G401.6 (cell line): Measurements from ENCODE around the gene PHEX.

Experiments
- FAIRE-seq: peaks from 2 replicates; lab custom pipeline; 2012; peaks lifted over from hg19 to GRCh38; lab: Jason Lieb, UNC

Gene PHEX

DNA sequence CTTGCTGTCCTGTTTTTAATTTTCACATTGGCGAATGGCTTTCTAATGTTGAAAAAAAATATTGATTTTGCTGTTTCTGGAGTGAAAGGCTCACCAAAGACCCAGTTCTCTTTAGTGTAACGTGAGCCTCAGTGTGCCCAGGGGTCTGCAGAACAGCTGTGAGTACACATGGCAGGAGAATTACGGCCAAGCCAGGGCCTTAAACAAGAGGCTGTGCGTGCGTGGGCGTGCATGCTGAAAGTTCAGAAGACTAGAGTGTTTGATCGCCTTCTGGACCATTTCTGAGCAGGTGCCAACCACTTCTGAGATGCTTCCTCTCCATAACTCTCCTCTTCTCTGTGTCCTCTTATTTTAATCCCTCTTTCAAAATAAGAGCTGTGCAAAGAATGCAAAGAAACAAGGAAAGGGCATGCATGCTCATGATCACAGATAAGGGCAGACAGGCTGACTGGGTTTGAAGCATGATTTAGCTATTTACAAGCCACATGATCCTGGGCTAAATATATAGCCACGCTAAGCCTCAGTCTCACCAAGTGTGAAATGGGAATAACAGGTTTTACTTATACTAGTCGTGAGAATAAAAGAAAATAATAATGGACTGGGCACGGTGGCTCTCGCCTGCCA, 9.9 kb downstream of the PHEX start:
- no peak for FAIRE-seq

GRCh38 chrX:22043872-22044271, 11.7 kb downstream of the PHEX start:
- no peak for FAIRE-seq

DNA sequence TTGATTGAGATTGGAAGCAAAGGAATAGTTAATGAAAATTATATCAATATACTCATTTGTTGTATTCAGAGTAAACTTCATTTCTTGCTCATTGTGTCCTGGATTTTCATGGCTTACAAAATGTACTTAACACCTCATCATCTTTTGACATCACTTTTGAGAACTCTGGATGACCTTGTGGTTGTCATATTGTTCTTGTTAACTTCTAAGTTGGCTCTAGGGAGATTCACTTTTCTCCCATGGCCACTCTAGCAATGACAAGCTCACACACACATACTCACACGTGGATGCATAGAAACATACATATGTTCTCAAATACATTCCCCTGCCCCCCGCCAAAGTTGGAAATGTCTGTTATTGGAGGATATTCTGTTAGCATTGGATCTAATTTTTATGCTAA, 15.3 kb downstream of the PHEX start:
- no peak for FAIRE-seq

DNA sequence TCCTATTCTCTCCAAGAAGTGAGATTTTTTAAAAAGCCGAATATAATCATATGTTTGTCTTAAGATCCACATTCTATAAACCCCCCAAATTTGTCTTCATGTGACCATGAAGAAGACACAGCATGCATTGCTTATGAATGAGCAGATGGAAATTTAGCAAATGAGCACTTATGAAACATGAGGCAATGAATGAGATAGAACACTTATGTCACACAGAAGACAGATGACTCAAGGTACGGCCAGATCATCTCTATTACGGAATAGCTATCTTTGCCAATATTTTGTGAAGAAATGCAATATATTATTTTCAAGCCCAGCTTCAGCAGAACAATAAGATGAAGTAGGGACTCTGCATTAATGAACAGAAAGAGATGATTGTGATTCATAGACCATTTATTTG, 21.4 kb downstream of the PHEX start:
- FAIRE-seq = no peak

DNA sequence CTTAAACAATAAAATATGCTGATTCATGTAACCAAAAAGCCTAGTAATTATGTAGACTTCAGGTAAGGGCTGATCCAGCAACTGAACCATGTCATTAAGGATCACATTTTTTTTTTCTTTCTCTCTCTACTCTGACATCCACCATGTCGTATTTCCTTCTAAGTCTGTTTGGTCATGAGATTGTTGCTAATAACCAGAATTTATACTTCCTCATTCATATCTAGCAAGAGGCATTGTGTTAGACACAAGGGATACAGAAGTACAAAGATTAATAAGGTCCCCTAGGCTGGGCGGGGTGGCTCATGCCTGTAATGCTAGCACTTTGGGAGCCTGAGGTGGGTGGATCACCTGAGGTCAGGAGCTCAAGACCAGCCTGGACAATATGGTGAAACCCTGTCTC, 24.1 kb downstream of the PHEX start:
- FAIRE-seq = no peak

GRCh38 chrX:22057667-22058066, 25.5 kb downstream of the PHEX start:
- no peak for FAIRE-seq

DNA sequence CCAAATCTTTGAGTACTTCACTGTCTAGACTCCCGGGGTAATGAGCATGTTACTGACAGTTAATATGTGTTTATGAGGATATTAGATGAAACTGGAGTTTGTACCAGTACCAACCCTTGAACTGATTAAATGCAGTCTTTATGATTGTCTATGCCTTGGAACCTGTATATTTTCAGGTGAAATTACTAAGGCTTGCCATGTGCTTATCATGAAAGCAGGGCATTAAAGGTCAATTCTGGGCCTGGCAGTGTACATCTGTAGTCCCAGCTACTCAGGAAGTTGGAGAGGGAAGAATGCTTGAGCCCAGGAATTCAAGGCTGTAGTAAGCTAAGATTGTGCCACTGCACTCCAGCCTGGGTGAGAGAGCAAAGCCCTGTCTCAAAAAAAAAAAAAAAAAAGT, 27.6 kb downstream of the PHEX start:
- no peak for FAIRE-seq

GRCh38 chrX:22060415-22061280, 28.5 kb downstream of the PHEX start:
- no peak for FAIRE-seq

DNA sequence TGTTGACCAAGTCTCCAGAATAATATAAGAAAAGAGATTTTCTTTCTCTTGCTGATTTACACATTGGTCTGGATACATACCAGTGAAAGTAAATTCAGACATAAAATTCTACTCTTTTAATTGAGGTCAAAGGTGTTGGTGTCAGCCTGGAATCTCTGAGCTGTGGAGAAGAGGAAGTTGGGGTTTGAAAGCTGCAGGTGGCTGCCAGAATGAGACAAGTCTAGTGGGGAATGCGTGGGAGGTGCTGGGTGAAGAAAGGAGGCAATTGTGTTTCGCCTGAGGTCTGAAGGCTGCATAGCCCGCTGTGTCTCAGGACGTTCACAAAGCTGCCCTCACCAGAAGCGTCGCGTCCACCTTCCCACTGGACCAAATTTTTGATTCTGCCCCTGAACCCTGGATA, 31.2 kb downstream of the PHEX start:
- FAIRE-seq = no peak

DNA sequence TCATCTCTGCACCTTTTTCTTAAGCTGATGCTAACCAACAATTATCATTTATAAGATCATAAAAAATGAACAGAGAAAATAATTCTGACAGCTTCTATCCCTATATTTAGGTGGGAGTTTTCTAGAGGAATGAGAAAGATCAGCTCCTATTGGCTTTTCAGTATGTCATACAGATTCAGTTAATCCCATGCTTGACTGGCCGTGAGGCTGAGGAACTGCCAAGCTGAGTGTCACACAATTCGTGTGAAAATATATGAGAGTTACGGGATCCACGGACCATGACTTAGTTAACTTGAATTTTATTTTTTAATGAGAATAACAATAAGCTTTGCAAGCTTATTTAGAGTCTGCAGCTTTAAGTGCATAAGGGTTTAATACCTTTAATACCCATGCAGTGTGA, 37.5 kb downstream of the PHEX start:
- no peak for FAIRE-seq

DNA sequence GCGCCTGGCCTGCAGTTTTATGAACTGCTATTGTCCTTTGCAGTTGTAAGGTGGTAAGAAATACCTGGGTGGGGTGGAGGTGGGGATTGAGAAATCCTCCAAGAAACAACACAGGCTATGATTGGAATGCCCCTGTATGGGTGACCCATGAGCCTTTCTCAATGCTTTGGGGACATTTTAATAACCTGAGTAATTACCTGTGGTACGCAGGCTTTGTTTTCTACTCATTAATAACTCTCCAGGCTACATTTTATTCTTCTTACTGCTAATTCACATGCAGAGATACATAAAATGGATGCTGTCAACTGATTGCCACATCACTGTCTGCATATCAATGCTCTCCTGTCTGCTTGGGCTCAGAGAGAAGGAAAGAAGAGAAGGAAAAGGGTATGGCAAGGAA, 41.8 kb downstream of the PHEX start:
- FAIRE-seq = no peak

DNA sequence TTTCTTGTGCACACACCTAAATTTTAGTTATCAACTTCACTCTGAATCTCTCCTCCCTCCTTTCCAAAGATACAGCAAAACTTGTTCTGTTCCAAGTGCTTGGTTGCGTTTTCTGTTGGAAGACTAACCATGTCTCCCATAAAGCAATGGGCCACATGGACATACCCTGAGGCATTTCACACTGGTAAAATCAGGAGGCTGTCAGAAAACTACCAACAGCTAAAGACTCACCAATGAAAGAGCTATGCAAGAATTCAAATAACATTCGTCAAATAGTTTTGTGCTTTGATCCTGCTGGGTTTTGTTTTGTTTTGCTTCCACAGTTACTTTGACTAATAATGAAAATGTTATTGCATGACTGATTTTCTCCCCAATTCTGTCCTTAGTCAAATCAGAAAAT, 46.0 kb downstream of the PHEX start:
- no peak for FAIRE-seq

DNA sequence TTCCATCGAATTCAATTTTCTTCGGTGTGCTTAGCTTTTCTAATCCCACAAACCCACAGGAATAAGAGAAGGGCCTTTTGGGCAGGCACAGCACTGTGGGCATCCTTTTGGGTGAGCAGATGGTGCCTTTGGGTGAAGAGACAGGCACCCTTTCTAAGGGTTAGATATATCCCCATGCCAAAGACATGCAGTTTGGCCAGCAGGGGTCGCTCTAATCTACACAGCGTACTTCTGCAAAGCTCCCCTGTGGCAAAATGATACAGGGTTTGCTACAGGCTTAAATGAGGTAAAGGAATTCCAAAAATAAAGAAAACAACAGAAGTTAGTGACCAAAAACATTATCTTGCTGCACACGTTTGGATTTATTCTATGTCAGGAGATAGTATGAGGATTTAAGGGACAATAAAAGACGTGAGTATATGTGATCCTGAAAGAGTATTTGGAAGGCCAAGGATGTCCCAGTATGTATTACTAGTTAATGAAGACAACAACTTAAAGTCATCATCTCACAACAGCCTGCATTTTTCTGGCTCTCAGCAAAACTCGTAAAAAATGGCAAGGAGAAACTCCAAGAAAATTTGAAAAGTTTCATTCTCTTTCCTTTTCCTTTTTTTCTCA, 49.5 kb downstream of the PHEX start:
- no peak for FAIRE-seq

- FAIRE-seq = no peak
These were observed 53.9 kb downstream of the PHEX start for GRCh38 chrX:22086003-22086402.

DNA sequence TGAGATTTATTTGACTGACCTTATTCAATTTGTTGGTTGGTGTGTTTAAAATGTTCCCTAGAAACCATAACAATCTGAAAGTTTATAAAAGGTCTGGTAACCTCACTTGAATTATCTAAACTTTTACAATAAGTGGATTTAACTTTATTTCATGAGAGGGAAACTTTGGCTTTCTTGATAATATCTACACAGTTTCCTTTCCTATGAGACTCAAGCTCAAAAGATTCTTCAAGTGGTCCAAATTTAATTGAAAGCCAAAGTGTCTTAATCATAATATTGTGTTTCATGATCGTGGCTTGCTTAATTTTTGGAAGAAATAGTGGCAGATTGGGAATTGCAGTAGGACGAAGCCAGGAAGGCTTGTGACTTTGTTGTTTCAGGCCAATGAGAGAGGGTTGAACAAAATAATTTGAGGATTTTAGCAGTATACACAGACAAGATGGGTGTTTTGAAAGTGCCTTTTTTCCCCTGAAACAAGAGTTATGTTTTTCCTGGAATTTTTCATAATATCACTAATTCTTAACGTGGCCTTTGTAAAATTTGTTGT, 55.0 kb downstream of the PHEX start:
- FAIRE-seq = no peak

DNA sequence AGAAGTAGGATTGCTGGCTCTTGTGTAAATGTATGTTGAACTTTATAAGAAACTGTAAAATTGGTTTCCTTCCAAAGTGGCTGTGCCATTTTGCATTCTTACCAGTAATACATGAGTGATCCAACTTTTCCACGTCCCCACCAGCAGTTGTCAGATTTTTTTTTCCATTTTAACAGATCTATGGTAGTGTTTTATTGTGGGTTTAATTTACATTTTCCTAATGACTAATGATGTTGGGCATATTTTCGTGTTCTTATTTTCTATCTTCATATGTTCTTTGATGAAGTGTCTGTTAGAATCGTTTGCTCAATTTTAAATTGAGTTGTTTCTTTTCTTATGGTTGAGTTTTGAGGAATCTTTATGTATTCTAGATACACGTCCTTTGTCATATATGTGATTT, 56.2 kb downstream of the PHEX start:
- no peak for FAIRE-seq

GRCh38 chrX:22090181-22090580, 58.1 kb downstream of the PHEX start:
- FAIRE-seq = no peak

GRCh38 chrX:22093550-22093949, 61.4 kb downstream of the PHEX start:
- FAIRE-seq = no peak

GRCh38 chrX:22095286-22095685, 63.2 kb downstream of the PHEX start:
- FAIRE-seq = no peak

GRCh38 chrX:22095856-22096255, 63.7 kb downstream of the PHEX start:
- FAIRE-seq = no peak

DNA sequence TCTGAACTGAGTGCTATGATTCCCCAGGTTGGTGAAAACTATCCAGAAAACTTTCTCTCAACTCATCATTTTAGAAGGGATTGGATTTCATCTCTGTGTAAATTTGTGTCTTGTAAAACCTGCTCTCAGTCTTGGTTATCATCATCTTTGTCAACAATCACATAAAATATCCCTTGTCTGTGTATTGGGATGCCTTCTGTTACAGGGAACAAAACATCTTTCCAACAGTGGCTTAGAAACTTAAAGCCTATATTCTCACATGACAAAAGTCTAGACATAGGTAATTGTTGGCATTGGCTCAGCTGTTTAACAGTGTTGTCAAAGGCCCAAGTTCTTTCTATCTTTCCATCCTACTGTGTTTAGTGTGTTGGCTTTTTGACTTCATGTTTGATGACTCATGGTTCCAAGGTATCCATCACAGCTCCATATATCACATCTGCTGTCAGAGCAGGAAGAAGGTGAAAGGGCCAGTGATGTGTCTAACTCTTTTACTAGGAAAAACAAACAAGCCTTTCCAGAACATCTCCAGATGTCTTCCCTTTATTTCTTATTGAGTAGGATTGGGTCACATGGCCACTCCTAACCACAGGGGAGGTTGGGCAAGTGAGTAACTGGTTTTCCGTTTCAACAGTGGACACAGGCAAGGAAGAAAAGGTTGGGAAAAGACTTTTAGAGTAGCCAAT, 65.0 kb downstream of the PHEX start:
- no peak for FAIRE-seq

DNA sequence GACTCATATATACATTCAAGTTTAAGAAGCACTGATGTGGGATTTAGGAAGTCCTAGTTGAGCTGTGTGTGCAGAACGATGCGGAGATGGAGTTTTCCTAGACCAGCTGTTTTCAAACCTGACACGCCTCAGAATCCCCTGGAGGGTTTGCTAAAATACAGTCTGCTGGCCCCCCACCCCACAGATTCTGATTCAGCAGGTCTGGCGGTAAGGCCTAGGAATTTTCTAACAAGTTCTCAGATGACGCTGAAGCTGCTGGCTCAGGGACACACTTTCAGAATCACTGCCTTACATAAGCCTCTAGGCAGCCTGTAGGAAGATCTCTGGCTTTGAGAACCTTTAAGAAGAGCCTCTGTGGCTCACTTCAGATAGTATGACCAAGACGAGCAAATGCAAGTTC, 73.1 kb downstream of the PHEX start:
- FAIRE-seq = no peak

DNA sequence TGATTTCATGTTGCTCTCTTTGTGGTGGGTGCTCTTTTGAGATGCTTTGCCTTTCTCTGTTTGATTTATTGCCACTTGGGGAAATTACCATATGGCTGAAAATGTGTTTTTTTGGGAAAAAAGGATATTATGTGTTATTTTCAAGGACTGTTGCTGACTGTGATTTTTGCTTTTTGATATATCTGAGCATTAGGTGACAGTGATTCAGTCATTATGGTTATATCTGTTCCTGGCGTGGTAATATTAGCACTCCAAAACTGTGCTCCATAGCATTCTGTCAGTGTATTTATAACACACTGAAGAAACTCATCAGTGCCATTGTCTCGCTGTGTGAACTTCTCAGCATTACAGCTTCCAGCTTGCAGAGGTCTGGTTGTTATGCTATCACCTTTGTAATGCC, 73.8 kb downstream of the PHEX start:
- FAIRE-seq = no peak
